ENCODE results near the gene PTPN13. TPM values are rescaled to one million over a fixed set of nuclear protein-coding genes. Genes with fewer than 3 reads are reported as not detected.

Gene PTPN13
- total RNA-seq, 1 experiment from 2014 or later: 12.1 TPM

DNA sequence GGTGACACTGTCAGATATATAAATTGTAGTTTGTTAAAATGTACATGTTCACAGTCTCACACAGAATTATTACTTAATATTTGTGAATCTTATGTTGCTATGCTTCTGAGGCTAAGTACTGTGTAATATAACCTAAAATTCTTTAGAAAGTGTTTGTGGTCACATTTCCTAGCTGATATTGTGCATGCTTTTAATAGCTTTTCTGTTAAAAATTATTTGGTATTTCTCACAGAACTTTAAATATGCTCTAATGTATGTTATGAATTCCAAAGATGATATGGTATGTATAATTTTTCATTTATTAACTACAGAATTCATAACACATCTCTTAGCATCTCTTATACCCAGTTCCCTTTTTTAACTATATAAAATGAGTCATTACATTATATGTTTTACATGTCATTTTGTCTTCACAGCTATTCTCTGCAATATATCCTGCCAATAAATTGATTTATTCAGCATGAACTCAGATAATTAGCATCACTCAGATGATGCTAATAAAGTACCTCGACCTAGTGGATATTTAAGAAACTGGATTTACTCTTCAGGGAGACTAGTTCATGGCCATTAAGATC lies 9.3 kb downstream of the PTPN13 start:
- H3K9ac ChIP-seq (ENCODE audit: low read length): no peak overlapping the region
- DNase-seq (no peak), ATAC-seq (no peak)
- intact Hi-C loops (cut with micrococcal nuclease): no loop called here
- no TSS peak for BruUV-seq (replicated peaks)
- H3K9me2 ChIP-seq (replicated peaks; ENCODE audit: low read length): no peaks in the 10 kb centered on the region
- H3K4me2 ChIP-seq (ENCODE audit: low read length): no peak overlapping the region
- no peaks in the 10 kb centered on the region for H3F3A ChIP-seq (ENCODE audit: low read length, unreplicated experiment)
- H3K4me1 ChIP-seq (ENCODE audit: insufficient read depth, low read length): no peaks in the 10 kb centered on the region
- TF ChIP-seq EZH2 (IDR thresholded peaks at IDR 0.05; ENCODE audit: low read length, unreplicated experiment): no peak
- no peak for TF ChIP-seq EZH2phosphoT487 (IDR thresholded peaks at IDR 0.05; ENCODE audit: borderline replicate concordance, low read length)
- TF ChIP-seq, protein P1, sequence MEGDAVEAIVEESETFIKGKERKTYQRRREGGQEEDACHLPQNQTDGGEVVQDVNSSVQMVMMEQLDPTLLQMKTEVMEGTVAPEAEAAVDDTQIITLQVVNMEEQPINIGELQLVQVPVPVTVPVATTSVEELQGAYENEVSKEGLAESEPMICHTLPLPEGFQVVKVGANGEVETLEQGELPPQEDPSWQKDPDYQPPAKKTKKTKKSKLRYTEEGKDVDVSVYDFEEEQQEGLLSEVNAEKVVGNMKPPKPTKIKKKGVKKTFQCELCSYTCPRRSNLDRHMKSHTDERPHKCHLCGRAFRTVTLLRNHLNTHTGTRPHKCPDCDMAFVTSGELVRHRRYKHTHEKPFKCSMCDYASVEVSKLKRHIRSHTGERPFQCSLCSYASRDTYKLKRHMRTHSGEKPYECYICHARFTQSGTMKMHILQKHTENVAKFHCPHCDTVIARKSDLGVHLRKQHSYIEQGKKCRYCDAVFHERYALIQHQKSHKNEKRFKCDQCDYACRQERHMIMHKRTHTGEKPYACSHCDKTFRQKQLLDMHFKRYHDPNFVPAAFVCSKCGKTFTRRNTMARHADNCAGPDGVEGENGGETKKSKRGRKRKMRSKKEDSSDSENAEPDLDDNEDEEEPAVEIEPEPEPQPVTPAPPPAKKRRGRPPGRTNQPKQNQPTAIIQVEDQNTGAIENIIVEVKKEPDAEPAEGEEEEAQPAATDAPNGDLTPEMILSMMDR (conservative IDR thresholded peaks at IDR 0.05; ENCODE audit: low read depth, low read length): no peak
- H3K27me3 ChIP-seq (ENCODE audit: low read length): no peaks in the 10 kb centered on the region
- H2AFZ ChIP-seq (ENCODE audit: low read length): no peak overlapping the region
- H3K4me3 ChIP-seq (ENCODE audit: low read length): no peak overlapping the region
- no peaks in the 10 kb centered on the region for H3K36me3 ChIP-seq (ENCODE audit: low read depth, low read length)
- no peak overlapping the region for H3K27ac ChIP-seq (ENCODE audit: low read length)
- ChIA-PET CTCF (no interaction called here), POLR2A (ENCODE audit: unreplicated experiment) (no interaction called here)
- no peaks in the 10 kb centered on the region for H3K9me3 ChIP-seq (ENCODE audit: low read length)
- H3K79me2 ChIP-seq (ENCODE audit: low read length): peaks cover 38% of the 10 kb centered on the region
- H4K20me1 ChIP-seq (ENCODE audit: low read length): no peaks in the 10 kb centered on the region

DNA sequence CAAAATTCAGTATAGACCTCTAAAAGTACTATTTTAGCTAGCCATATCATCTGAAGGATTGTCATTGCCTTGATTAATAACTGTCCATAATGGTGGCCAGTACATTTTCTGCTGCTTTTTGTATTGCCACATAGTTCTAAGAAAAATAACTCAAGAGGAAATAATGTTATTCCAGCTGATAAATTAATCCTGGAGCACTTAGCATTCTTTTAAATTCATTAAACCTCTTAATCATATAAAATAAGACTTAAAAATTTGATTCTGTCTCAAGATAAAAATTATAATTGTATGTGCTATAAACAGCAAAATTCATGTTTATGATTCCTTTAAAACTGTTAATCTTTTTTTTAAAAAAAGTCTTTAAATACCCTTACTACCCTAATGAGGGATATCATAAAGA lies 12.7 kb downstream of the PTPN13 start:
- DNase-seq (no peak), ATAC-seq (no peak)
- intact Hi-C loops (cut with micrococcal nuclease): no loop called here
- Histone ChIP-seq H2AFZ (ENCODE audit: low read length) (no peak overlapping the region), H3F3A (ENCODE audit: low read length, unreplicated experiment) (no peaks in the 10 kb centered on the region), H3K27ac (ENCODE audit: low read length) (no peak overlapping the region), H3K9me2 (replicated peaks; ENCODE audit: low read length) (no peaks in the 10 kb centered on the region), H3K4me2 (ENCODE audit: low read length) (no peak overlapping the region), H3K9ac (ENCODE audit: low read length) (no peak overlapping the region), H3K79me2 (ENCODE audit: low read length) (peaks cover 12% of the 10 kb centered on the region), H3K4me1 (ENCODE audit: insufficient read depth, low read length) (no peaks in the 10 kb centered on the region), H3K36me3 (ENCODE audit: low read depth, low read length) (no peaks in the 10 kb centered on the region), H3K27me3 (ENCODE audit: low read length) (no peaks in the 10 kb centered on the region), H3K9me3 (ENCODE audit: low read length) (no peaks in the 10 kb centered on the region), H4K20me1 (ENCODE audit: low read length) (no peaks in the 10 kb centered on the region), H3K4me3 (ENCODE audit: low read length) (no peak overlapping the region)
- TF ChIP-seq EZH2 (IDR thresholded peaks at IDR 0.05; ENCODE audit: low read length, unreplicated experiment) (no peak), EZH2phosphoT487 (IDR thresholded peaks at IDR 0.05; ENCODE audit: borderline replicate concordance, low read length) (no peak)
- TF ChIP-seq, protein P1 (conservative IDR thresholded peaks at IDR 0.05; ENCODE audit: low read depth, low read length): no peak
- BruUV-seq (replicated peaks): no TSS peak
- ChIA-PET CTCF (no interaction called here), POLR2A (ENCODE audit: unreplicated experiment) (no interaction called here)

DNA sequence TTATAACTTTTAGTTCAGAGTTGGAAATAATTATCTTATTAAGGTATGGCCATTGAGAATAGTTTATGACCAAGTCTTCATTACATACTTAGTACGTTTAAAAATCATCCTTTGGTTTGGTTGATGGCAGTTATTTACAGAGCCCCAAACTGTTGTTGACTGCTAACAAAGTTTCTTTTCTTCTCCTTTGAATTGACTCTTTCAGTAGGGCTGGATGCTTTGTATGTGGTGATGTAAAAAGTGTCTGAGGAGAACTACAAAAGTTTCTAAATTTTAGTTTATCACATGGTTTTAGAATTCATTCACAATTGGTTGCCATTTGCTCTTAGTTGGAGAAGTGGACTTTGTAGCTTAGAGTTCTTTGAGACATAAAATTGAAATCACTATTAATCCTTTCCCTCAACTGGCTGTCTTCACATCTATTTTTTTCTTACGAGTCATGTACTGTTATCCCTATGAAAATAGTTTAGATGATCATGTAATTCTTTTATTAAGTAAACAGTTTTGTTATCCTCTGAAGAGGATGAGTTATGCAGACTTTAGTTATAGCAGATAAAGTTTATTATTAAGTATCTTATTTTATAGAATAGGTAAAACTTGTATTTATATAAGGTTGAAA lies 14.8 kb downstream of the PTPN13 start:
- POLR2A ChIA-PET (ENCODE audit: unreplicated experiment): no interaction called here
- no TSS peak for BruUV-seq (replicated peaks)
- no peaks in the 10 kb centered on the region for H3F3A ChIP-seq (ENCODE audit: low read length, unreplicated experiment)
- H3K9ac ChIP-seq (ENCODE audit: low read length): no peak overlapping the region
- H2AFZ ChIP-seq (ENCODE audit: low read length): no peak overlapping the region
- H3K4me1 ChIP-seq (ENCODE audit: insufficient read depth, low read length): no peaks in the 10 kb centered on the region
- CTCF ChIA-PET: no interaction called here
- H4K20me1 ChIP-seq (ENCODE audit: low read length): no peaks in the 10 kb centered on the region
- H3K27me3 ChIP-seq (ENCODE audit: low read length): no peaks in the 10 kb centered on the region
- H3K4me3 ChIP-seq (ENCODE audit: low read length): no peak overlapping the region
- intact Hi-C loops (cut with micrococcal nuclease): no loop called here
- H3K9me2 ChIP-seq (replicated peaks; ENCODE audit: low read length): no peaks in the 10 kb centered on the region
- no peak for TF ChIP-seq EZH2 (IDR thresholded peaks at IDR 0.05; ENCODE audit: low read length, unreplicated experiment)
- no peak for TF ChIP-seq EZH2phosphoT487 (IDR thresholded peaks at IDR 0.05; ENCODE audit: borderline replicate concordance, low read length)
- TF ChIP-seq, protein P1 (conservative IDR thresholded peaks at IDR 0.05; ENCODE audit: low read depth, low read length): no peak
- no peaks in the 10 kb centered on the region for H3K79me2 ChIP-seq (ENCODE audit: low read length)
- H3K4me2 ChIP-seq (ENCODE audit: low read length): no peak overlapping the region
- no peak overlapping the region for H3K27ac ChIP-seq (ENCODE audit: low read length)
- ATAC-seq (no peak), DNase-seq (no peak)
- no peaks in the 10 kb centered on the region for H3K36me3 ChIP-seq (ENCODE audit: low read depth, low read length)
- H3K9me3 ChIP-seq (ENCODE audit: low read length): no peaks in the 10 kb centered on the region
